HG02973 (cell line): ENCODE data around the gene ELMO2.

Experiments used
- ATAC-seq: cut with Tn5 transposase; IDR thresholded peaks from one replicate; pipeline ENCODE4 v1.9.1; 2021; ENCODE audit warnings: moderate library complexity; ENCODE audit not compliant: unreplicated experiment

The ELMO2 gene

GRCh38 chr20:46353500-46354206 is 52.8 kb downstream of the ELMO2 start:
- ATAC-seq = no peak

DNA sequence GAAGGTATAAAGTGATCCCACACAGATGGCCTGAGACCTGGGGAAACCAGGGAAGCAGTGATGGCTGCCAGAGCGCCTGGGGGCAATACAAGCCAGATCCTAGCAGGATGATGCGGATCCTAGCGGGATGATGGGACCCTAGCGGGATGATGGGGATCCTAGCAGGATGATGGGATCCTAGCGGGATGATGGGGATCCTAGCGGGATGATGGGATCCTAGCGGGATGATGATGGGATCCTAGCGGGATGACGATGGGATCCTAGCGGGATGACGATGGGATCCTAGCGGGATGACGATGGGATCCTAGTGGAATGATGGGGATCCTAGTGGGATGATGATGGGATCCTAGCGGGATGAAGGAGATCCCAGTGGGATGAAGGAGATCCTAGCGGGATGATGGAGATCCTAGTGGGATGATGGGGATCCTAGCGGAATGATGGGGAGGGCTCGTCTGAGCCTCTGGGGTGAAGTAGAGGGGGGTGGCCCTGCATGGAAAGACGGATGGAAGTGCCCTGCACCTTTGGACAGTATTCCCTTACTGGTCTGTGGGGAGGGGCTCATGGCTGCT is 54.0 kb downstream of the ELMO2 start:
- ATAC-seq = no peak

DNA sequence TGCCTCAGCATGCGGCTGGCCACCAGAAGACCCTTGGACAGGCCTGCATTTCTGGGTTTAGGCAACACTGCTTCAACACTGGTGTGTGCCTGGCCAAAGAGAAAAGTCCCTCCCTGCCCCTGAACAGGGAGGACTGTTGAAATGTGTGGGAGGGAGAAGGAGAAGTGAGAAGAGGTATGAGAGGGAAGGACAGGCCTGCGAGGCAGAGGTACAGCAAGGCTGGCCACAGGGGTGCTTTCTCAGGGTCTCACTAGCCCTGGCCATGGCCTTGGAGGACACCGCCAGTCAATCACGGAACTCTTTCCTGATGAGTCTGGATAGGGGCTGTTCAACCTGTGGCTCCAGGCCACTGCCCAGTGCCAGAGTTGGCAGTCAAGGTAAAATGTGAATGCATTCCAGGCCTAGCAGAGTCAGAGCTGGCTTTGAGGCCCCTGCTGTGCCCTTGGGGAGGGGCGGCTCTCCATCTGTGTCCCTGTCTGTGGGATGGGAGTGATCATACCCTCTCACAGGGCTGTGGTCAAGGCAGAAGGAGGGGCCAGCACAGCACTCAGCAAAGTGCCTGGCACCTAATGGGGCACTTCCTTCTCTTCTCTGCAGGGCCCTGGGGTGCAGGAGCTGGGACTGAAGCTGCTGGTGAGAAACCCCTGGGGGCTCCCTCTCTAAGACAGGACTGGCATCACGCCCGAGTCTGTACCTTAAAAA is 54.9 kb downstream of the ELMO2 start:
- ATAC-seq = no peak

DNA sequence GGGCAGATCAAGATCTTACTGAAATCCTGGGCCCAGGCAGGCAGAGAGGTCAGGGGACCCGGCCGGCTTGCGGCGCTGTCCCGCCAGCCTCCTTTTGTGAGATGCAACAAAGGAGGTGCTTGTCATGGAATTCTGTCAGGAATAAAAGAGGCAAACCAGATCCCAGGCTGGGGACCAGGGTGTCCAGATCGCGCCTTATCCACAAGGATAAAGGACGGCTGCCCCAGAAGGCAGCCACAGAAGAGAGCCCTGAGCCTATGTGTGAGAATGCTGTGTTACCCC is 55.5 kb downstream of the ELMO2 start:
- no peak for ATAC-seq

GRCh38 chr20:46350201-46350985 is 56.0 kb downstream of the ELMO2 start:
- no peak for ATAC-seq

- ATAC-seq = no peak
Observed at GRCh38 chr20:46349742-46350056, 56.7 kb downstream of the ELMO2 start.

GRCh38 chr20:46349035-46349741 is 57.2 kb downstream of the ELMO2 start:
- no peak for ATAC-seq

DNA sequence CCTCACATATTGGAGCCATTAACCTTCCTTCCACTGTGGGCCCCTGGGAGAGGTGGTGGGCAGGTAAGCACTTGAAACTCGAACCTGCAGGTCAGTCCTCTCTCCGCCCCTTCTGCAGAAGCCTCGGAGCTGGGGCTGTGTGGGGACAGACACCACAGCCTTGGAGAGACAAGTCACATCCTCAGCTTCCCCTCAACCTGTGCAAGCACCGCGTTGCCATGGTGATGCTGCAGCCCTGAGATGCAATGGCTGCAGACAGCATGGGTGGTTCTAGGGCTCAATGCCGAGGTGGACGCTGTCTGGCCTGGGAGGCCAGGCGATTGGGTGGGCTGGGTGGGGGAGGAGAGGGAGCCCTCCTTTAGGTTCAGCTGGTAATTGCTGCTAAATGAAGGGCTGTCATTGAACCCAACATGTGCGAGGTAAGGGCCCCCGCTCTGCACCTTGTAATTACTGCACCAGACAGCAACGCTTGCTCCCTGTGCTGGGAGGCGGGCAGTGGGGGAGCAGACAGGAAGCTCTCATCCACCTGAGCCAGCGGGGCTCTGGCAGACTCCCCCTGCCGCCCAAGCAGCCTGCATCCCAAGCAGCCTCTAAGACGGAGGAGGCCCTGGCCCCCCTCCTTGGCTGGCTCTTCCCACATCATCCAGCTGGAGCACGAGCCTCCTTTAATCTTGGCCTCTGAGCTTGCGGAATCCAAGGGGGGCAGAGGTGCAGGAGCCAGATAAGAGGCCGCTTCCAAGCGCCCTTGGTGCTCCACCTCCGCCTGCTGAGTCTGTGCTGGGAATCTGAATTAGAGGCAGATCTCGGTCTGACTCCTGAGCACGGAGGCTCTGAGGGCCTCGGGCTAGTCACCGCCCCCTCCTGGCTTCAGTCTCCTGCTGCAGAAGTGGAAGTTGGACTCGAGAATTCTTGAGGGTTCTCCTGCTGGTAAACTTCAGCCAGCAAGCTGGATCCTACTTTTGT is 58.3 kb downstream of the ELMO2 start:
- no peak for ATAC-seq

DNA sequence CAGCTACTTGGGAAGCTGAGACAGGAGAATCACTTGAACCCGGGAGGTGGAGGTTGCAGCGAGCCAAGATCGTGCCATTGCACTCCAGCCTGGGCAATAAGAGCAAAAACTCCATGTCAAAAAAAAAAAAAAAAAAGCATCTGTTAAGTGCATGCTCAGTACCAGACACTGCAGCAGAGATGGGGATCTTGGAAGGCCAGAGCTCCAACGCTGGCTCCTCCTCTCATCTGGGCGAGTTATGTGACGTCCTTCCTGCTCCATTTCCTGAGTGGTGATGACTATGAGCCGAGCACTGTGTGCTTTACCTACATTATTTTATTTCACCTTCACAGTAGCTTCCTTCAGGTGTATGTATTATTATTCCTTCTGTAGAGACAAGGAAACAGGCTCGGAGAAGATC is 59.6 kb downstream of the ELMO2 start:
- ATAC-seq = no peak

DNA sequence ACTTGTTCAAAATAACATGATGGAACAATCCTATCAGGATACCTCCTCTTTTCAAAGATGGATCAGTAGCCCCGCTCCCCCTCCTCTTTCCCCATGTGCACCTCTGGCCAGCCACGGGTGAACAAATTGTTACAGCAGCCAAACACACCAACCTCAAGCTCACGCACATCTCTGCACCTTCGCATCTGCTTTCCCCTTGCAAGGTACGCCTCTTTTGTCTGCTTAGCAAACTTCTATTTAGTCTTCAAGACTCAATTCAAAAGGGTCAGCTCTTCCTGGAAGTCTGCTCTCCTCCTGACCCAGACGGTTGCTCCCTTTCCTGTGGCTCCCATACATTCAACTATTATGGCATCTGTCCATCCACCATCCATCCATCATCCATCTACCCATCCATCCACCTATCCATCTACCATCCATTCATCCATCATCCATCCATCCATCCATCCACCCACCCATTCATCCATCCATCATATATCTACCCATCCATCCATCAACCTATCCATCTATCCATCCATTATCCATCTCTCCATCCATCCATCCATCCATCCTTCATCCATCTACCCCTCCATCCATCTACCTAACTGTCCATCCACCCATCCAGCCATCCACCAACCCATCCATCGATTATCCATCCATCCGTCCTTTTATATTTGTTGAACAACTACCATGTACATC is 61.8 kb downstream of the ELMO2 start:
- no peak for ATAC-seq

GRCh38 chr20:46343975-46344357 is 62.4 kb downstream of the ELMO2 start:
- ATAC-seq = no peak

DNA sequence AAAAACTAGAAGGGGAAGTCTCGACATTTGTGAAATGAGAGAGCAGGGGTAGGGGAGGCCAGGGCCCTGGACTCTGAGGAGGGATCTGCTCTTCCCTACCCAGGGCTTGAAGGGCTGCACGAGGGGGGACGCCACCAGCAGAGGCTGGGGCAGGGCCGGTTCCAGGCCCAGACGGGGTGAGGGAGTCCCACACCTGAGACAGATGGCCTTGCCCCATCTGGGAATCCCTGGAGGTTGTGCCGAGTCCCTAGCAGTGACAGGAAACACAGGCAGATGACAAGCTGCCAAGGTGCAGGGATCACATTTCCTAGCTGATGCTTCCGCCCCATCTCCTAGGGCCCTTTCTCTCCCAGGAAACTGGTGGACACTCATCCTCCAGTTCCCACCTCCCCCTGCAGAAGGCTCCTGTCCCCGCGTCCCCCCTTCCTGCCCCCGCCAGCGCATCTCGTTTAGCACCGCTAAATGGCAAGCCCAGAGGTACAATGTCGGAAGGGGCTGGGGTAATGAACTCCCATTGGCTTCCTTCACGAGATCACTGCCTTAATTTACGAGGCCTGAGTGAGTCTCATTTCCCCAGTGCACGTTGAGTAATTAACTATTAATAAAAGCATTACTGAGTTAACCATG is 63.0 kb downstream of the ELMO2 start:
- ATAC-seq = no peak

GRCh38 chr20:46342451-46343347 is 63.7 kb downstream of the ELMO2 start:
- ATAC-seq = no peak

GRCh38 chr20:46342010-46342378 is 64.4 kb downstream of the ELMO2 start:
- no peak for ATAC-seq

DNA sequence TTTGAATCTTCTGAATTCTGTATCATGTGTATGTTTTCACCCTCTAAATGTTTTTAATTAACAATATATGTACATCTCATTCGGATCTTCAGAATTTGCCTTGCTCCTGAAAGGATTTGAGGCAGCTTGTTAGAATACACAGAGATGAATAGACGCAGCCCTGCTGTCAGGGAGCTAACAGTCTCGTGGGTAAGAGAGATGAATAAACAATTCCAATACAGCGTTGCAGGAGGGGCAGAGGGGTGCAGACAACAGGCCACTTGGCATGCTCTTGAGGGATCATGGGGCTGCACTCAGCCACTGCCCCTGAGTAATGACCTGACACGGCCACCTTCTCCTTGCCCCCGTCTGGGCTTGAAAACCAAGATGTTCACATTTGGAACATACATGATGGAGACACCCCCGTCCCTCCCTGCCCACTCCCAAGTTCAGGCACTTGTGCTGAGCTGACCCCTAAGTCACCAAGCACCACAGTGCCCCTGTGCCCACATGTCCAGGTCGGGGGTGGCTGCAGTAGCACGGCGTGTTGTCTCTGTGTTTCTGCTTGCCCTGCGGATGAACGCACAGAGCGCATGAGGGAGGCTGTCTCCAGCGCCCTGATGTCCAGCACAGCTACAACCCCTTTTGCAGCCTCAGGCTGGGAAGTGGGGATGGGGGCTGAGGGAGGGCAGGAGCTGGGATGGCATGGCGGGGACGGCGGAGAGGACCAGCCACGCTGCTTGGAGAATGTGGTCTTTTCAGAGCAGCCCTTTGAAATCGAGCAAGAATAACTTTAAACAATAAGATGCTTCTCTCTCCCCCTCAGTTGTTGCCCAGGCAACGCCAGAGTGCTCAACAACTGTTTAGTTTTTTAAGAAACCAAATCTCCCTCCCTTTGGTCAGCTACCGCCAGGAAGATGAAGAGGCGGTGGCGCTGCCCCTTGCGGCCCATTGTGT is 65.1 kb downstream of the ELMO2 start:
- no peak for ATAC-seq

- no peak for ATAC-seq
Observed at GRCh38 chr20:46339037-46339436, 67.4 kb downstream of the ELMO2 start.

GRCh38 chr20:46336735-46337134 is 69.7 kb downstream of the ELMO2 start:
- ATAC-seq = no peak
